K562 (cell line): ENCODE data around the gene TRABD2B. TPM values are rescaled to one million over a fixed set of nuclear protein-coding genes. Genes with fewer than 3 reads are reported as not detected.

ENCODE experiments used
- ATAC-seq: fragments of 200-7000 bp; cut with Tn5 transposase; 3 replicates; pipeline ENCODE4 v1.9.1; 2020; ENCODE audit warnings: moderate library complexity
- BruUV-seq: library from RNA; stranded (reverse); fragments of 400-500 nt; replicated peaks from 2 replicates; lab custom pipeline; 2021; lab: Mats Ljungman, UMichigan
- CTCF ChIA-PET: fragments of 300-600 bp; formaldehyde crosslinking; extraction: SDS; loops from one replicate; lab custom pipeline; 2021; ENCODE audit warnings: low intra/inter-chr PET ratio; lab: Yijun Ruan, JAX
- POLR2A ChIA-PET: fragments of 300-600, 350-650 bp; sonication (Branson Sonifier 250); formaldehyde crosslinking; extraction: SDS; loops from one replicate; lab custom pipeline; 2021; ENCODE audit warnings: antibody characterized with exemption, inconsistent platforms; lab: Yijun Ruan, JAX
- DNase-seq, 4 experiments: peaks; one replicate each; pipeline versions ENCODE4 v3.0.0 to v3.0.0-alpha.2; 2011 to 2018; ENCODE audit warnings: low spot score in 3 of 4, mixed read lengths in 3 of 4; ENCODE audit errors: extremely low read depth in 1 of 4
- FAIRE-seq: peaks from 2 replicates; lab custom pipeline; 2011; peaks lifted over from hg19 to GRCh38; lab: Jason Lieb, UNC
- H2AFZ ChIP-seq: 2 replicates; pipeline ENCODE4 v1.6.0; 2011; ENCODE audit warnings: low read depth, low read length, control low read depth, inconsistent platforms
- H3K27ac ChIP-seq: fragments of 200-600 bp; 3 replicates; pipeline ENCODE4 v1.8.0; 2011; ENCODE audit warnings: low read depth, mild to moderate bottlenecking, control low read depth, inconsistent platforms, low read length, moderate library complexity, mixed read lengths; ENCODE audit errors: extremely low read depth
- H3K27me3 ChIP-seq, 2 experiments: fragments of 300-600 bp in 1 of 2; 2 replicates in 1 of 2; 3 replicates in 1 of 2; pipeline versions ENCODE4 v1.6.0 to v1.8.0; 2011; ENCODE audit warnings: inconsistent platforms in 2 of 2, low read length in 2 of 2, mild to moderate bottlenecking in 1 of 2, mixed read lengths in 1 of 2, moderate library complexity in 1 of 2; ENCODE audit not compliant: control insufficient read depth in 2 of 2, insufficient read depth in 2 of 2
- H3K36me3 ChIP-seq: fragments of 300-600 bp; 3 replicates; pipeline ENCODE4 v1.8.0; 2011; ENCODE audit warnings: mild to moderate bottlenecking, low read length, inconsistent platforms; ENCODE audit not compliant: control insufficient read depth, insufficient read depth
- H3K4me1 ChIP-seq, 2 experiments: fragments of 200-600 bp in 1 of 2; replicated peaks in 1 of 2; 2 replicates in 1 of 2; 3 replicates in 1 of 2; pipeline versions ENCODE4 v1.5.1 to v1.8.0; 2011; ENCODE audit warnings: inconsistent platforms in 2 of 2, low read length in 2 of 2, mild to moderate bottlenecking in 1 of 2, mixed read lengths in 1 of 2, moderate library complexity in 1 of 2; ENCODE audit not compliant: control insufficient read depth in 2 of 2, insufficient read depth in 2 of 2
- H3K4me2 ChIP-seq: 2 replicates; pipeline ENCODE4 v1.6.1; 2011; ENCODE audit warnings: low read length, control low read depth, inconsistent platforms, mixed read lengths; ENCODE audit not compliant: insufficient read depth
- H3K4me3 ChIP-seq: fragments of 200-600 bp; sonication (generic), shearing (Covaris generic); 2 replicates; pipeline ENCODE4 v1.5.1; 2016; ENCODE audit warnings: control low read depth, inconsistent platforms
- H3K79me2 ChIP-seq: fragments of 200-600 bp; 3 replicates; pipeline ENCODE4 v1.8.0; 2011; ENCODE audit warnings: low read length, inconsistent platforms; ENCODE audit not compliant: control insufficient read depth, insufficient read depth
- H3K9ac ChIP-seq, 2 experiments: 2 replicates each; pipeline versions ENCODE4 v1.6.0 to v1.6.1; 2011; ENCODE audit warnings: low read depth in 2 of 2, low read length in 2 of 2, control low read depth in 1 of 2, inconsistent platforms in 1 of 2, mild to moderate bottlenecking in 1 of 2, mixed read lengths in 1 of 2; ENCODE audit not compliant: insufficient read depth in 1 of 2
- H3K9me1 ChIP-seq: one replicate; pipeline ENCODE4 v1.6.0; 2011; ENCODE audit warnings: inconsistent platforms, mild to moderate bottlenecking, low read length, moderate library complexity; ENCODE audit not compliant: control insufficient read depth, insufficient read depth
- H3K9me3 ChIP-seq: replicated peaks from 2 replicates; pipeline ENCODE4 v1.5.1; 2011; ENCODE audit warnings: low read depth, low read length, inconsistent platforms; ENCODE audit not compliant: control insufficient read depth, insufficient read depth
- H4K20me1 ChIP-seq: replicated peaks from 2 replicates; pipeline ENCODE4 v1.6.1; 2011; ENCODE audit warnings: low read length, inconsistent platforms, mixed read lengths; ENCODE audit not compliant: control insufficient read depth, insufficient read depth
- BRCA1 ChIP-seq, 2 experiments: fragments of 450-650 bp in 1 of 2; sonication (generic) in 1 of 2; formaldehyde crosslinking in 1 of 2; IDR thresholded peaks; 2 replicates each; pipeline versions ENCODE4 v1.5.0 to v1.6.1; 2017 to 2020; ENCODE audit warnings: mild to moderate bottlenecking in 1 of 2, missing genetic modification reagents in 1 of 2
- BRD9 ChIP-seq: fragments of 450-650 bp; IDR thresholded peaks from 2 replicates; pipeline ENCODE4 v1.6.1; 2018; ENCODE audit warnings: low read depth; ENCODE audit not compliant: partially characterized antibody
- CBX8 ChIP-seq: fragments of 200-600 bp; sonication (generic); IDR thresholded peaks from 2 replicates; pipeline ENCODE4 v1.6.1; 2012; ENCODE audit warnings: borderline replicate concordance, mixed run types, low read depth, mild to moderate bottlenecking, moderate library complexity, mixed read lengths, low read length, control low read depth, inconsistent platforms; ENCODE audit not compliant: poor library complexity, severe bottlenecking; ENCODE audit errors: extremely low read depth
- FOXK2 ChIP-seq, 2 experiments: fragments of 450-650 bp; IDR thresholded peaks in 1 of 2; conservative IDR thresholded peaks in 1 of 2; 2 replicates each; pipeline ENCODE4 v1.6.1; 2016; ENCODE audit warnings: low read depth in 2 of 2, mild to moderate bottlenecking in 1 of 2
- FOXO4 ChIP-seq: fragments of 450-650 bp; formaldehyde crosslinking; IDR thresholded peaks from 2 replicates; pipeline ENCODE4 v1.4.0; 2020; ENCODE audit warnings: mild to moderate bottlenecking, moderate library complexity
- GTF2A2 ChIP-seq: IDR thresholded peaks from 2 replicates; pipeline ENCODE4 v1.6.1; 2016; ENCODE audit warnings: mild to moderate bottlenecking, missing genetic modification characterization, missing compliant biosample characterization
- GTF2E2 ChIP-seq: fragments of 200-800 bp; sonication (Bioruptor generic); IDR thresholded peaks from 2 replicates; pipeline ENCODE4 v1.6.1; 2016; ENCODE audit warnings: missing genetic modification characterization, missing compliant biosample characterization
- KLF6 ChIP-seq: fragments of 250-450 bp; sonication (Bioruptor Pico); IDR thresholded peaks from 2 replicates; pipeline ENCODE4 v1.4.0; 2020; ENCODE audit warnings: mild to moderate bottlenecking, moderate library complexity, borderline replicate concordance
- RAD51 ChIP-seq: fragments of 450-650 bp; IDR thresholded peaks from 2 replicates; pipeline ENCODE4 v1.7.1; 2016; ENCODE audit warnings: low read depth, mild to moderate bottlenecking, borderline replicate concordance
- RBM17 ChIP-seq: fragments of 200-400 bp; formaldehyde crosslinking; IDR thresholded peaks from 2 replicates; pipeline ENCODE4 v1.6.1; 2017; ENCODE audit warnings: low read depth, mild to moderate bottlenecking, low read length, borderline replicate concordance
- SNRNP70 ChIP-seq: fragments of 200-400 bp; formaldehyde crosslinking; optimal IDR thresholded peaks from 2 replicates; pipeline ENCODE3; 2017; ENCODE audit warnings: low read depth, low read length
- ZNF184 ChIP-seq: sonication (generic); formaldehyde crosslinking; IDR thresholded peaks from 2 replicates; pipeline ENCODE4 v1.5.0; 2020; ENCODE audit warnings: missing genetic modification reagents
- ZNF316 ChIP-seq: fragments of 450-650 bp; IDR thresholded peaks from 2 replicates; pipeline ENCODE4 v1.6.1; 2016
- ZNF551 ChIP-seq: fragments of 250-450 bp; sonication (Bioruptor Pico); IDR thresholded peaks from 2 replicates; pipeline ENCODE4 v1.5.0; 2021; ENCODE audit warnings: mild to moderate bottlenecking, moderate library complexity
- ZNF668 ChIP-seq: fragments of 250-450 bp; sonication (Bioruptor Pico); IDR thresholded peaks from 2 replicates; pipeline ENCODE4 v1.8.0; 2022; ENCODE audit warnings: mild to moderate bottlenecking, inconsistent platforms
- WGBS: fragments of 100-300 bp; shearing (Covaris generic); methylation state at CpG from one replicate; pipeline ENCODE4 v1.1.6; 2016; ENCODE audit warnings: low coverage, mixed read lengths; ENCODE audit not compliant: insufficient coverage; ENCODE audit errors: missing lambda C conversion rate; 5-methylcytosine and 5-hydroxymethylcytosine counted together
- in situ Hi-C: fragments of 300-500 bp; cut with MboI; formaldehyde crosslinking; loops from 4 replicates; pipeline ENCODE4 v1.15.0; 2018; ENCODE audit warnings: inconsistent platforms, mixed read lengths
- intact Hi-C: fragments of 100-400 bp; cut with micrococcal nuclease; formaldehyde crosslinking; loops from 2 replicates; pipeline ENCODE4 v1.14.2; 2022
- polyA plus RNA-seq, 8 experiments: library from polyadenylated mRNA; depleted of rRNA in 4 of 8; stranded (reverse) in 5 of 8; unstranded in 3 of 8; fragments of >200 nt; fragmentation: Nextera tagmentation in 2 of 8; fragmentation: Illumina TruSeq in 1 of 8; extraction: Ambion mirVana in 2 of 8; extraction: Trizol in 1 of 8; gene quantifications; 2 replicates each; pipeline versions ENCODE4 v1.2.1 to v1.2.3, GENCODE V29; 2011 to 2014; ENCODE audit warnings: inconsistent platforms in 1 of 8, missing spikeins in 1 of 8
- total RNA-seq, 7 experiments: library from RNA; depleted of rRNA in 6 of 7; stranded (reverse); fragments of >200 nt in 6 of 7; fragmentation: Illumina TruSeq in 2 of 7; extraction: Trizol in 2 of 7; gene quantifications; 2 replicates each; pipeline versions ENCODE4 v1.2.1 to v1.2.3, GENCODE V29; 2011 to 2021; ENCODE audit warnings: low replicate concordance in 1 of 7
- TF ChIP-seq, protein P1 (sequence below): fragments of 450-650 bp; IDR thresholded peaks from one replicate; pipeline ENCODE4 v1.6.1; 2018; ENCODE audit warnings: mild to moderate bottlenecking, moderate library complexity; ENCODE audit not compliant: partially characterized antibody

TRABD2B gene
- total and polyA plus RNA-seq, 9 of the 15 experiments (the other 6 are each of a cell fraction or from before 2014, with no cell fraction given), result not detected

GRCh38 chr1:47763591-47764171 lies 233.5 kb downstream of the TRABD2B start:
- TF ChIP-seq ZNF668 (CRISPR knock-in tag) (no peak), BRCA1 (IDR thresholded peaks at IDR 0.05) (no peak), BRCA1 (CRISPR knock-in tag; IDR thresholded peaks at IDR 0.05) (no peak), RBM17 (no peak), GTF2E2 (tag) (no peak), GTF2A2 (tag) (no peak), BRD9 (no peak), ZNF184 (CRISPR knock-in tag) (no peak), SNRNP70 (no peak), ZNF316 (no peak), CBX8 (no peak), RAD51 (no peak), FOXK2 (conservative IDR thresholded peaks at IDR 0.05 in 1 of 2, IDR thresholded peaks at IDR 0.05 in 1 of 2; ENCODE audit: low read depth in 2 of 2) (no peak), ZNF551 (CRISPR knock-in tag) (no peak), KLF6 (no peak), FOXO4 (no peak)
- TF ChIP-seq, protein P1, sequence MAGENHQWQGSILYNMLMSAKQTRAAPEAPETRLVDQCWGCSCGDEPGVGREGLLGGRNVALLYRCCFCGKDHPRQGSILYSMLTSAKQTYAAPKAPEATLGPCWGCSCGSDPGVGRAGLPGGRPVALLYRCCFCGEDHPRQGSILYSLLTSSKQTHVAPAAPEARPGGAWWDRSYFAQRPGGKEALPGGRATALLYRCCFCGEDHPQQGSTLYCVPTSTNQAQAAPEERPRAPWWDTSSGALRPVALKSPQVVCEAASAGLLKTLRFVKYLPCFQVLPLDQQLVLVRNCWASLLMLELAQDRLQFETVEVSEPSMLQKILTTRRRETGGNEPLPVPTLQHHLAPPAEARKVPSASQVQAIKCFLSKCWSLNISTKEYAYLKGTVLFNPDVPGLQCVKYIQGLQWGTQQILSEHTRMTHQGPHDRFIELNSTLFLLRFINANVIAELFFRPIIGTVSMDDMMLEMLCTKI, result no peak
- Histone ChIP-seq H4K20me1 (peaks cover 9% of the 10 kb centered on the region; the same call in 1 of the 2 replicates), H3K36me3 (no peaks in the 10 kb centered on the region), H3K9ac (no peak overlapping the region; a peak in 1 of 4 replicates), H3K4me3 (no peak overlapping the region), H3K9me3 (no peaks in the 10 kb centered on the region), H3K27ac (no peak overlapping the region), H3K9me1 (no peaks in the 10 kb centered on the region), H2AFZ (no peak overlapping the region), H3K4me2 (no peak overlapping the region), H3K27me3 (peaks cover 10 to 74% of the 10 kb centered on the region in 2 experiments; a peak in 4 of 5 replicates), H3K79me2 (no peaks in the 10 kb centered on the region), H3K4me1 (peaks cover 0 to 6% of the 10 kb centered on the region in 2 experiments; a peak in 1 of 5 replicates)
- CTCF ChIA-PET, result no interaction called here
- POLR2A ChIA-PET, result interaction anchor here (1.0 kb wide), 2 partner anchors 9 to 10 kb away, joined by 3 read pairs; no protein-coding TSS in a partner anchor
- no peak for ATAC-seq
- DNase-seq, result no peak
- FAIRE-seq, result no peak
- no TSS peak for BruUV-seq
- intact Hi-C loops (no loop called here), in situ Hi-C loops (loop anchor here (25.0 kb wide), 1 partner anchor 449 kb away; the partner anchor contains the start of gene SLC5A9)
- WGBS, result 0% methylated on average over 9 of the region's 9 CpGs
